K562 (cell line): ENCODE results near the gene MMP15. TPM values are rescaled to one million over a fixed set of nuclear protein-coding genes. Genes with fewer than 3 reads are reported as not detected.

ENCODE experiments used
- ATAC-seq: fragments of 200-7000 bp; cut with Tn5 transposase; 3 replicates; pipeline ENCODE4 v1.9.1; 2020; ENCODE audit warnings: moderate library complexity
- BruUV-seq: library from RNA; stranded (reverse); fragments of 400-500 nt; replicated peaks from 2 replicates; lab custom pipeline; 2021; lab: Mats Ljungman, UMichigan
- CTCF ChIA-PET: fragments of 300-600 bp; formaldehyde crosslinking; extraction: SDS; loops from one replicate; lab custom pipeline; 2021; ENCODE audit warnings: low intra/inter-chr PET ratio; lab: Yijun Ruan, JAX
- POLR2A ChIA-PET: fragments of 300-600, 350-650 bp; sonication (Branson Sonifier 250); formaldehyde crosslinking; extraction: SDS; loops from one replicate; lab custom pipeline; 2021; ENCODE audit warnings: antibody characterized with exemption, inconsistent platforms; lab: Yijun Ruan, JAX
- DNase-seq, 4 experiments: peaks; one replicate each; pipeline versions ENCODE4 v3.0.0 to v3.0.0-alpha.2; 2011 to 2018; ENCODE audit warnings: low spot score in 3 of 4, mixed read lengths in 3 of 4; ENCODE audit errors: extremely low read depth in 1 of 4
- FAIRE-seq: peaks from 2 replicates; lab custom pipeline; 2011; peaks lifted over from hg19 to GRCh38; lab: Jason Lieb, UNC
- H2AFZ ChIP-seq: 2 replicates; pipeline ENCODE4 v1.6.0; 2011; ENCODE audit warnings: low read depth, low read length, control low read depth, inconsistent platforms
- H3K27ac ChIP-seq: fragments of 200-600 bp; 3 replicates; pipeline ENCODE4 v1.8.0; 2011; ENCODE audit warnings: low read depth, mild to moderate bottlenecking, control low read depth, inconsistent platforms, low read length, moderate library complexity, mixed read lengths; ENCODE audit errors: extremely low read depth
- H3K27me3 ChIP-seq, 2 experiments: fragments of 300-600 bp in 1 of 2; 2 replicates in 1 of 2; 3 replicates in 1 of 2; pipeline versions ENCODE4 v1.6.0 to v1.8.0; 2011; ENCODE audit warnings: inconsistent platforms in 2 of 2, low read length in 2 of 2, mild to moderate bottlenecking in 1 of 2, mixed read lengths in 1 of 2, moderate library complexity in 1 of 2; ENCODE audit not compliant: control insufficient read depth in 2 of 2, insufficient read depth in 2 of 2
- H3K36me3 ChIP-seq: fragments of 300-600 bp; 3 replicates; pipeline ENCODE4 v1.8.0; 2011; ENCODE audit warnings: mild to moderate bottlenecking, low read length, inconsistent platforms; ENCODE audit not compliant: control insufficient read depth, insufficient read depth
- H3K4me1 ChIP-seq, 2 experiments: fragments of 200-600 bp in 1 of 2; replicated peaks in 1 of 2; 2 replicates in 1 of 2; 3 replicates in 1 of 2; pipeline versions ENCODE4 v1.5.1 to v1.8.0; 2011; ENCODE audit warnings: inconsistent platforms in 2 of 2, low read length in 2 of 2, mild to moderate bottlenecking in 1 of 2, mixed read lengths in 1 of 2, moderate library complexity in 1 of 2; ENCODE audit not compliant: control insufficient read depth in 2 of 2, insufficient read depth in 2 of 2
- H3K4me2 ChIP-seq: 2 replicates; pipeline ENCODE4 v1.6.1; 2011; ENCODE audit warnings: low read length, control low read depth, inconsistent platforms, mixed read lengths; ENCODE audit not compliant: insufficient read depth
- H3K4me3 ChIP-seq: fragments of 200-600 bp; sonication (generic), shearing (Covaris generic); 2 replicates; pipeline ENCODE4 v1.5.1; 2016; ENCODE audit warnings: control low read depth, inconsistent platforms
- H3K79me2 ChIP-seq: fragments of 200-600 bp; 3 replicates; pipeline ENCODE4 v1.8.0; 2011; ENCODE audit warnings: low read length, inconsistent platforms; ENCODE audit not compliant: control insufficient read depth, insufficient read depth
- H3K9ac ChIP-seq, 2 experiments: 2 replicates each; pipeline versions ENCODE4 v1.6.0 to v1.6.1; 2011; ENCODE audit warnings: low read depth in 2 of 2, low read length in 2 of 2, control low read depth in 1 of 2, inconsistent platforms in 1 of 2, mild to moderate bottlenecking in 1 of 2, mixed read lengths in 1 of 2; ENCODE audit not compliant: insufficient read depth in 1 of 2
- H3K9me1 ChIP-seq: one replicate; pipeline ENCODE4 v1.6.0; 2011; ENCODE audit warnings: inconsistent platforms, mild to moderate bottlenecking, low read length, moderate library complexity; ENCODE audit not compliant: control insufficient read depth, insufficient read depth
- H3K9me3 ChIP-seq: replicated peaks from 2 replicates; pipeline ENCODE4 v1.5.1; 2011; ENCODE audit warnings: low read depth, low read length, inconsistent platforms; ENCODE audit not compliant: control insufficient read depth, insufficient read depth
- H4K20me1 ChIP-seq: replicated peaks from 2 replicates; pipeline ENCODE4 v1.6.1; 2011; ENCODE audit warnings: low read length, inconsistent platforms, mixed read lengths; ENCODE audit not compliant: control insufficient read depth, insufficient read depth
- ARHGAP35 ChIP-seq: fragments of 450-650 bp; IDR thresholded peaks from 2 replicates; pipeline ENCODE4 v1.6.1; 2018; ENCODE audit not compliant: partially characterized antibody
- BHLHE40 ChIP-seq: IDR thresholded peaks from 2 replicates; pipeline ENCODE4 v1.6.1; 2011; ENCODE audit warnings: low read length, improper control_type of control experiment
- CBFA2T3 ChIP-seq: fragments of 450-650 bp; IDR thresholded peaks from 2 replicates; pipeline ENCODE4 v1.6.1; 2017
- DMBX1 ChIP-seq: fragments of 250-450 bp; sonication (Bioruptor Pico); IDR thresholded peaks from 2 replicates; pipeline ENCODE4 v1.8.0; 2022; ENCODE audit warnings: inconsistent platforms, mild to moderate bottlenecking, moderate library complexity, borderline replicate concordance
- FOXJ3 ChIP-seq: sonication (generic); formaldehyde crosslinking; IDR thresholded peaks from 2 replicates; pipeline ENCODE4 v1.4.0; 2020; ENCODE audit warnings: mild to moderate bottlenecking, missing genetic modification reagents
- HOXB6 ChIP-seq: fragments of 250-450 bp; sonication (Bioruptor Pico); IDR thresholded peaks from 2 replicates; pipeline ENCODE4 v1.5.1; 2022; ENCODE audit warnings: mild to moderate bottlenecking, borderline replicate concordance
- NCOA2 ChIP-seq, 2 experiments: fragments of 450-650 bp; IDR thresholded peaks; 2 replicates each; pipeline ENCODE4 v1.6.1; 2018; ENCODE audit warnings: mild to moderate bottlenecking in 2 of 2, moderate library complexity in 1 of 2; ENCODE audit not compliant: partially characterized antibody in 2 of 2
- SIX5 ChIP-seq, 2 experiments: IDR thresholded peaks; 2 replicates each; pipeline ENCODE4 v1.6.1; 2011; ENCODE audit warnings: low read length in 2 of 2, borderline replicate concordance in 1 of 2, low read depth in 1 of 2, mild to moderate bottlenecking in 1 of 2, moderate library complexity in 1 of 2; ENCODE audit not compliant: insufficient read depth in 1 of 2
- SMARCE1 ChIP-seq: fragments of 450-650 bp; IDR thresholded peaks from 2 replicates; pipeline ENCODE4 v1.7.1; 2016; ENCODE audit warnings: mild to moderate bottlenecking
- TAL1 ChIP-seq: fragments of 450-650 bp; IDR thresholded peaks from 2 replicates; pipeline ENCODE4 v1.6.1; 2016; ENCODE audit warnings: mild to moderate bottlenecking
- ZNF507 ChIP-seq: conservative IDR thresholded peaks from 2 replicates; pipeline ENCODE4 v1.6.1; 2017; ENCODE audit warnings: missing genetic modification characterization, missing compliant biosample characterization
- ZNF699 ChIP-seq: fragments of 250-450 bp; sonication (Bioruptor Pico); IDR thresholded peaks from 2 replicates; pipeline ENCODE4 v1.8.0; 2021; ENCODE audit warnings: mild to moderate bottlenecking, moderate library complexity; ENCODE audit not compliant: insufficient replicate concordance
- WGBS: fragments of 100-300 bp; shearing (Covaris generic); methylation state at CpG from one replicate; pipeline ENCODE4 v1.1.6; 2016; ENCODE audit warnings: low coverage, mixed read lengths; ENCODE audit not compliant: insufficient coverage; ENCODE audit errors: missing lambda C conversion rate; 5-methylcytosine and 5-hydroxymethylcytosine counted together
- in situ Hi-C: fragments of 300-500 bp; cut with MboI; formaldehyde crosslinking; loops from 4 replicates; pipeline ENCODE4 v1.15.0; 2018; ENCODE audit warnings: inconsistent platforms, mixed read lengths
- intact Hi-C: fragments of 100-400 bp; cut with micrococcal nuclease; formaldehyde crosslinking; loops from 2 replicates; pipeline ENCODE4 v1.14.2; 2022
- polyA plus RNA-seq, 8 experiments: library from polyadenylated mRNA; depleted of rRNA in 4 of 8; stranded (reverse) in 5 of 8; unstranded in 3 of 8; fragments of >200 nt; fragmentation: Nextera tagmentation in 2 of 8; fragmentation: Illumina TruSeq in 1 of 8; extraction: Ambion mirVana in 2 of 8; extraction: Trizol in 1 of 8; gene quantifications; 2 replicates each; pipeline versions ENCODE4 v1.2.1 to v1.2.3, GENCODE V29; 2011 to 2014; ENCODE audit warnings: inconsistent platforms in 1 of 8, missing spikeins in 1 of 8
- total RNA-seq, 7 experiments: library from RNA; depleted of rRNA in 6 of 7; stranded (reverse); fragments of >200 nt in 6 of 7; fragmentation: Illumina TruSeq in 2 of 7; extraction: Trizol in 2 of 7; gene quantifications; 2 replicates each; pipeline versions ENCODE4 v1.2.1 to v1.2.3, GENCODE V29; 2011 to 2021; ENCODE audit warnings: low replicate concordance in 1 of 7
- TF ChIP-seq, protein P1 (sequence below): fragments of 250-450 bp; sonication (Bioruptor Pico); IDR thresholded peaks from 2 replicates; pipeline ENCODE4 v1.5.0; 2020; ENCODE audit warnings: mild to moderate bottlenecking

The MMP15 gene
- total and polyA plus RNA-seq, 9 of the 15 experiments (the other 6 are each of a cell fraction or from before 2014, with no cell fraction given) = 0.01 to 20.4 (median 5.5) TPM

DNA sequence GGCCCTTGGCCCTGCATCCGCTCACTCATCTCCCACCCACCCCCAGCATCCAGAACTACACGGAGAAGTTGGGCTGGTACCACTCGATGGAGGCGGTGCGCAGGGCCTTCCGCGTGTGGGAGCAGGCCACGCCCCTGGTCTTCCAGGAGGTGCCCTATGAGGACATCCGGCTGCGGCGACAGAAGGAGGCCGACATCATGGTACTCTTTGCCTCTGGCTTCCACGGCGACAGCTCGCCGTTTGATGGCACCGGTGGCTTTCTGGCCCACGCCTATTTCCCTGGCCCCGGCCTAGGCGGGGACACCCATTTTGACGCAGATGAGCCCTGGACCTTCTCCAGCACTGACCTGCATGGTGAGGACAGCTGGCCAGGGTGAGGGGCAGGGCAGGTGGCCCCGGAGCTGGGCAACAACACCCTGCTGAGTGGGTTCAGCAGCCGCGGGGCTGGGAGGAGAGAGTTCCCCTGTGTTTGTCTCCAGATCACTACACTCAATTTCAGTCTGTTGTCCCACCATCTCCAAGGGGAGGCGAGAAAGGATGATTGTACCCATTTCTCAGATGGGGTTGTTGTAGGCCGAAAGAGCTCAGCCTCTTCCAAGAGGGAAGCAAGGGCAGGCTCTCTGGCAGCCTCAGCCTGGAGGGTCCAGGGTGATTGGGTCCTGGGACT is 14.4 kb downstream of the MMP15 start:
- no peaks in the 10 kb centered on the region for H3K9me3 ChIP-seq
- FAIRE-seq (no peak), DNase-seq (no peak), ATAC-seq (no peak)
- H3K36me3 ChIP-seq = peaks cover 50% of the 10 kb centered on the region; the same call in 2 of the 3 replicates
- no peaks in the 10 kb centered on the region for H3K79me2 ChIP-seq
- H4K20me1 ChIP-seq = peaks cover 6% of the 10 kb centered on the region; the same call in 1 of the 2 replicates
- CTCF ChIA-PET = no interaction called here
- intact Hi-C loops = no loop called here
- no peaks in the 10 kb centered on the region for H3K27me3 ChIP-seq
- H3K4me2 ChIP-seq = no peak overlapping the region
- H3K27ac ChIP-seq = no peak overlapping the region
- TF ChIP-seq HOXB6 (CRISPR knock-in tag) (no peak), SMARCE1 (no peak), TAL1 (no peak), ARHGAP35 (no peak), SIX5 (IDR thresholded peaks at IDR 0.05; ENCODE audit: borderline replicate concordance in 1 of 2, insufficient read depth in 1 of 2, low read depth in 1 of 2, low read length in 2 of 2) (no peak), BHLHE40 (no peak), FOXJ3 (CRISPR knock-in tag) (no peak), ZNF699 (CRISPR knock-in tag) (no peak), ZNF507 (tag) (no peak), CBFA2T3 (no peak), DMBX1 (CRISPR knock-in tag) (no peak), NCOA2 (IDR thresholded peaks at IDR 0.05; ENCODE audit: partially characterized antibody in 2 of 2) (no peak)
- TF ChIP-seq, protein P1, sequence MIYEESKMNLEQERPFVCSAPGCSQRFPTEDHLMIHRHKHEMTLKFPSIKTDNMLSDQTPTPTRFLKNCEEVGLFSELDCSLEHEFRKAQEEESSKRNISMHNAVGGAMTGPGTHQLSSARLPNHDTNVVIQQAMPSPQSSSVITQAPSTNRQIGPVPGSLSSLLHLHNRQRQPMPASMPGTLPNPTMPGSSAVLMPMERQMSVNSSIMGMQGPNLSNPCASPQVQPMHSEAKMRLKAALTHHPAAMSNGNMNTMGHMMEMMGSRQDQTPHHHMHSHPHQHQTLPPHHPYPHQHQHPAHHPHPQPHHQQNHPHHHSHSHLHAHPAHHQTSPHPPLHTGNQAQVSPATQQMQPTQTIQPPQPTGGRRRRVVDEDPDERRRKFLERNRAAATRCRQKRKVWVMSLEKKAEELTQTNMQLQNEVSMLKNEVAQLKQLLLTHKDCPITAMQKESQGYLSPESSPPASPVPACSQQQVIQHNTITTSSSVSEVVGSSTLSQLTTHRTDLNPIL (CRISPR knock-in tag) = no peak
- in situ Hi-C loops = no loop called here
- POLR2A ChIA-PET = interaction anchor here (0.6 kb wide), 1 partner anchor 60 kb away, joined by 3 read pairs; no protein-coding TSS in a partner anchor
- WGBS = 87% methylated on average over 21 of the region's 26 CpGs
- no peak overlapping the region for H3K4me3 ChIP-seq
- peaks cover 8 to 30% of the 10 kb centered on the region in 2 experiments; a peak in 4 of 5 replicates for H3K4me1 ChIP-seq
- peak overlapping the region in 1 of 2 experiments; percentile 47; a peak in 1 of 4 replicates for H3K9ac ChIP-seq
- BruUV-seq = no TSS peak
- H2AFZ ChIP-seq = no peak overlapping the region
- peaks cover 6% of the 10 kb centered on the region for H3K9me1 ChIP-seq
